ENCODE results near the gene CACNA1D. TPM values are rescaled to one million over a fixed set of nuclear protein-coding genes. Genes with fewer than 3 reads are reported as not detected.

Gene CACNA1D
- total RNA-seq, 1 experiment from 2014 or later, result 1.1 TPM

GRCh38 chr3:53787016-53787415 is 292.6 kb downstream of the CACNA1D start:
- no peak overlapping the region for H3K9ac ChIP-seq (ENCODE audit: low read length)
- H4K20me1 ChIP-seq (ENCODE audit: insufficient read depth), result no peaks in the 10 kb centered on the region
- DNase-seq (ENCODE audit: low read depth, low spot score) (no peak), ATAC-seq (no peak)
- no peaks in the 10 kb centered on the region for H3K9me3 ChIP-seq (ENCODE audit: control insufficient read depth in 1 of 2, insufficient read depth in 1 of 2, low read depth in 1 of 2, low read length in 2 of 2)
- peaks cover 11% of the 10 kb centered on the region for H3K27me3 ChIP-seq (ENCODE audit: insufficient read depth, low read length)
- TF ChIP-seq ELF1 (IDR thresholded peaks at IDR 0.05; ENCODE audit: borderline replicate concordance, low read depth) (no peak), ATF3 (IDR thresholded peaks at IDR 0.05) (no peak), SRF (IDR thresholded peaks at IDR 0.05; ENCODE audit: low read depth) (no peak), JUND (IDR thresholded peaks at IDR 0.05) (no peak), EZH2phosphoT487 (IDR thresholded peaks at IDR 0.05; ENCODE audit: borderline replicate concordance) (no peak), CBX3 (IDR thresholded peaks at IDR 0.05; ENCODE audit: low read depth) (no peak), TCF7L2 (IDR thresholded peaks at IDR 0.05; ENCODE audit: borderline replicate concordance, extremely low read depth, insufficient read depth, insufficient read length) (no peak), POLR2A (IDR thresholded peaks at IDR 0.05; ENCODE audit: borderline replicate concordance, extremely low read depth, insufficient read depth, insufficient read length) (no peak), SP1 (IDR thresholded peaks at IDR 0.05; ENCODE audit: low read depth) (no peak), ZFX (IDR thresholded peaks at IDR 0.05) (no peak), EZH2 (IDR thresholded peaks at IDR 0.05) (no peak), CEBPB (IDR thresholded peaks at IDR 0.05; ENCODE audit: low read depth) (no peak), EGR1 (IDR thresholded peaks at IDR 0.05; ENCODE audit: low read depth) (no peak), YY1 (IDR thresholded peaks at IDR 0.05; ENCODE audit: extremely low read depth, insufficient replicate concordance, low read depth, low read length) (no peak), CTCF (IDR thresholded peaks at IDR 0.05 in 2 of 3, conservative IDR thresholded peaks at IDR 0.05 in 1 of 3; ENCODE audit: borderline replicate concordance in 1 of 3, insufficient read depth in 1 of 3, low read depth in 2 of 3, low read length in 2 of 3) (no peak), POLR2AphosphoS5 (IDR thresholded peaks at IDR 0.05; ENCODE audit: low read depth, low read length) (no peak), ZNF274 (IDR thresholded peaks at IDR 0.05; ENCODE audit: low read depth, low read length) (no peak)
- TF ChIP-seq, protein P1, sequence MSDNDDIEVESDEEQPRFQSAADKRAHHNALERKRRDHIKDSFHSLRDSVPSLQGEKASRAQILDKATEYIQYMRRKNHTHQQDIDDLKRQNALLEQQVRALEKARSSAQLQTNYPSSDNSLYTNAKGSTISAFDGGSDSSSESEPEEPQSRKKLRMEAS (IDR thresholded peaks at IDR 0.05), result no peak
- TF ChIP-seq, protein P2, sequence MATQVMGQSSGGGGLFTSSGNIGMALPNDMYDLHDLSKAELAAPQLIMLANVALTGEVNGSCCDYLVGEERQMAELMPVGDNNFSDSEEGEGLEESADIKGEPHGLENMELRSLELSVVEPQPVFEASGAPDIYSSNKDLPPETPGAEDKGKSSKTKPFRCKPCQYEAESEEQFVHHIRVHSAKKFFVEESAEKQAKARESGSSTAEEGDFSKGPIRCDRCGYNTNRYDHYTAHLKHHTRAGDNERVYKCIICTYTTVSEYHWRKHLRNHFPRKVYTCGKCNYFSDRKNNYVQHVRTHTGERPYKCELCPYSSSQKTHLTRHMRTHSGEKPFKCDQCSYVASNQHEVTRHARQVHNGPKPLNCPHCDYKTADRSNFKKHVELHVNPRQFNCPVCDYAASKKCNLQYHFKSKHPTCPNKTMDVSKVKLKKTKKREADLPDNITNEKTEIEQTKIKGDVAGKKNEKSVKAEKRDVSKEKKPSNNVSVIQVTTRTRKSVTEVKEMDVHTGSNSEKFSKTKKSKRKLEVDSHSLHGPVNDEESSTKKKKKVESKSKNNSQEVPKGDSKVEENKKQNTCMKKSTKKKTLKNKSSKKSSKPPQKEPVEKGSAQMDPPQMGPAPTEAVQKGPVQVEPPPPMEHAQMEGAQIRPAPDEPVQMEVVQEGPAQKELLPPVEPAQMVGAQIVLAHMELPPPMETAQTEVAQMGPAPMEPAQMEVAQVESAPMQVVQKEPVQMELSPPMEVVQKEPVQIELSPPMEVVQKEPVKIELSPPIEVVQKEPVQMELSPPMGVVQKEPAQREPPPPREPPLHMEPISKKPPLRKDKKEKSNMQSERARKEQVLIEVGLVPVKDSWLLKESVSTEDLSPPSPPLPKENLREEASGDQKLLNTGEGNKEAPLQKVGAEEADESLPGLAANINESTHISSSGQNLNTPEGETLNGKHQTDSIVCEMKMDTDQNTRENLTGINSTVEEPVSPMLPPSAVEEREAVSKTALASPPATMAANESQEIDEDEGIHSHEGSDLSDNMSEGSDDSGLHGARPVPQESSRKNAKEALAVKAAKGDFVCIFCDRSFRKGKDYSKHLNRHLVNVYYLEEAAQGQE (IDR thresholded peaks at IDR 0.05; ENCODE audit: low read depth), result no peak
- intact Hi-C loops (cut with micrococcal nuclease), result no loop called here
- no peaks in the 10 kb centered on the region for H3K79me2 ChIP-seq (ENCODE audit: insufficient read depth, low read length)
- no peaks in the 10 kb centered on the region for H3K9me2 ChIP-seq (ENCODE audit: insufficient read depth)
- ChIA-PET RAD21 (ENCODE audit: low non-redundant PET in 1 of 2, low total read pairs in 2 of 2, uncharacterized antibody in 2 of 2, unreplicated experiment in 2 of 2) (no interaction called here), POLR2A (no interaction called here), CTCF (no interaction called here)
- no peak overlapping the region for H3K4me3 ChIP-seq (replicated peaks in 1 of 2; ENCODE audit: low read depth in 1 of 2, low read length in 2 of 2)
- H3K4me1 ChIP-seq (ENCODE audit: control insufficient read depth in 1 of 2, insufficient read depth in 2 of 2, low read length in 2 of 2), result no peaks in the 10 kb centered on the region
- H3K36me3 ChIP-seq (ENCODE audit: control insufficient read depth in 1 of 2, insufficient read depth in 2 of 2, low read length in 2 of 2), result no peaks in the 10 kb centered on the region
- no TSS peak for BruUV-seq (replicated peaks)
- H3K4me2 ChIP-seq (ENCODE audit: low read length), result no peak overlapping the region
- H2AFZ ChIP-seq (ENCODE audit: low read depth, low read length, poor library complexity, severe bottlenecking), result no peak overlapping the region
- H3K27ac ChIP-seq (ENCODE audit: low read depth, low read length), result no peak overlapping the region

Data from HCT116 (cell line).